Dermis microvascular lymphatic vessel endothelial cell (primary cell): ENCODE results near the gene CBX2. TPM values are rescaled to one million over a fixed set of nuclear protein-coding genes. Genes with fewer than 3 reads are reported as not detected.
"Not testable (repeated sequence)": the region's sequence is repeated elsewhere in the genome, so short reads cannot be mapped to it uniquely, and the experiment has no call there.

Source experiments
- DNase-seq, 2 donors: peaks; one replicate each; pipeline versions ENCODE4 v3.0.0 to v3.0.0-alpha.2; 2010; ENCODE audit warnings: low read depth in 2 of 2
- total RNA-seq: library from RNA; depleted of rRNA; stranded (reverse); fragments of >200 nt; gene quantifications from 2 replicates; pipeline ENCODE4 v1.2.1, GENCODE V29; 2014

Gene CBX2
- total RNA-seq, 1 donor from 2014 or later = 5.3 TPM

- no peak for DNase-seq
Measured at GRCh38 chr17:79742951-79743476, 34.9 kb upstream of the CBX2 start.

DNA sequence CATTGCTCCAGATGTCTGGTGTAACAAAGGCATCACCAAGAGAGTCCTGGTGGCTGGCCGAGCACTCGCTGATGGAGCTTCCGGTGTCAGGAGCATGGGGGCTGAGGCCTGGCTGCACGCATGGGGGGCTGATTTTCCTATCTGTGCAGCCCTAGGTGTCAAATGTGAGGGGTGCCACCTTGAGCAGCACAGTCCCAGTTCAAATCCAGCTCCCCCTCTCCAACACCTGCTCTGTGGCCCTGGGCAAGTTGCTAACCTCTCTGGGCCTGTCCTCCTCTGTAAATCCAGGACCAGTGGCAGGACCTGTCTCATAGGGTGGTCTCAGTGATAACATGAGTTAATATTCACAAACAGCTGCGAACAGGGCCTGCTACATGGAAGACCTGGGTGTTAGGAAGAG lies 34.3 kb upstream of the CBX2 start:
- DNase-seq = no peak

- DNase-seq = no peak
Measured at GRCh38 chr17:79745641-79746105, 32.3 kb upstream of the CBX2 start.

DNA sequence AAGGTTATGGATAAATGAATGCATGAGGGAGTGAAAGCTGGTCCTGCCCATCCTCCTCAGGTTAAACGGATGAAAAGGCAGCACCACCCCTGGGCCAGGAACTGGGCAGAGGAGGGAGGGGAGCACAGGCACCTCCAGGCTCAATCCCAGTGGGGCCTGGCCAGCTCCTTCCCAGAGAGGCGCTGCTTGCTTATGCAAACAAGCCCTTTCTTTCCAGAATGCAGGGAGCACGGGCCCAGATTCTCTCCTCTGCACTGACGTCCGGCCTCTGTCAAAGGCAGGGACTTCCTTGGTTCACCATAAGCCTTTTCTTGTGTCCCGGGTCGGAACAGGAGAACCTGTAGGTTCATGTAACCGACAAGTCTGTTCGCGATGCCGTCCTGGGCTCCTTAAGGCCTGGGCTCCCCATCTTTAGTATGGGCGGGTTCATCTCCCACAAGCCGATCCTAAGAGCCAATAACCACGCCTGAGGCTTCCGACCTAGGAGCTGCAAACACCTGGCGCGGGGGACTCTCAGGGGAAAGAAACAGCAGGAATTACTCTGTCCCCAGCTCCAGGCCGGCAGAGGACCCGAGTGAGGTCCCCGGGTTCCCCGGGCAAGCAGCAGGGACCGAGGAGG lies 30.9 kb upstream of the CBX2 start:
- no peak for DNase-seq

DNA sequence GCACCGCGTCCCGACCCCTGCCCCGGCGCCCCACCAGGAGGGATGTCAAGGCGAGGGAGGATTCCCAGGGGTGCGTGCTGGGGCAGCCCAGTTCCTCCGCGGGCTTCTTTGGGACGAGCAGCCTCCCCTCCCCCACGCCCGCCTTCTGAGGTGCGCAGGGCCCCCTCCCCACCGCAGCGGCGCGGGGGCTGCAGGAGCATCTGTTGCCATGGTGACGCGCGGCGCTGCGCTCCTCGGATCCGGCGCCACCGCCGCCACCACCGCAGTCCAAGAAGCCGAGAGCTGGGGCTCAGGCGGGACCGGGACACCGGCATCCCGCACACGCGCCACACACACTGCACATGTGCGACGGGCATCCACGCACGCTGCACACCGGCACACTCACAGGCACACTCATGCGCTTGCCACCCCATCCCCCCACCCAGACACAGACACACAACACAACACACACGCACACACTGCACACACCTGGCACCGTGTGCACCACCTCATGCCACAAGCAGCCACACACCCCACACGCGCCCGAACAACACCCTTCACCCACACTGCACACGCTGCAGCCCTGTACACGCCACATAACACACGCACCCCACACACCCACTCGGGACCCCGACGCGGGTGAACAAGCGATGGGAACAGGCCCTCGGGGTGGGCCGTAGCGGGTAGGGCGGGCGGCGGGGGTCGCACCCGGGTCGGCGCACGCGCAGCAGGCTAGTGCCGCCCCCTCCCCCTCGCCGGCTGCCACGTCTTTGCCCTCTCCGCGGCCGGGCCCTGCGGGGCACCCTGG lies 30.2 kb upstream of the CBX2 start:
- no peak for DNase-seq

DNA sequence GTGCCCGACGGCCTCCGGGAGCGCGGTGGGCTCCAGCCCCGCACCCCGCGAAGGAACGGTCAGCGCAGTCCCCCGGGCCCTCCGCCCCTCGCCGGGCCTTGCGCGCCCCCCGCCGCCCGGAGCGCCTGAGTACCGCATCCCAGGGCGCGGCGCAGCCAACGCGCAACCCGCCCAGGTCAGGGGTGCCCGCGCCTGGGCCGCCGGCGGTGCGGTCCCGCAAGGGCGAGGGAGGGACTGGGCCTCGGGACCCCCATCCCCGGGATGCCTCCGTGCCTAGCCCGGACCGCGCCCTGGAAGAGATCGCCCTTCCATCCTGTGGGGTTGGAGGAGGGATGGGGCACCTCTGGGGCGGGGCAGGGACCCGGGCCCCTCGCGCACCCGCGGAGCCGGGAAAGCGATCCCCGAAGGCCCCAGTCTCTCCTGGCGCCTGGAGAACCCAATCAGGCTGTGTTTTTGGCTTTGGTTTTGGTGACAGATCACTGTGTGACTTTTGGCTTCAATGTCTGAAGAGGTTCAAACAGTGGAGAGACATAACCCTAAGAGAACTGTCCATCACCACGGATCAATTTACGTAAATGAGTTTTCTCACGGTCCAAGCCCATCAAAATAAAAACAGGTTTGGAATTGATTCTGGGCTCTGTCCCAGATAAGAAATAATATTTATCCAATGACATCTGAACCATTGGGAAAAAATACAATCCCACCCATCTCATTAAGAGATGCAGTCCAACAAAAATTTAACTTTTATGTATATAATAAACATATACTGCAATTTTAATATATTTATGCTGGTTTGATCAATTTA lies 29.5 kb upstream of the CBX2 start:
- no peak for DNase-seq

DNA sequence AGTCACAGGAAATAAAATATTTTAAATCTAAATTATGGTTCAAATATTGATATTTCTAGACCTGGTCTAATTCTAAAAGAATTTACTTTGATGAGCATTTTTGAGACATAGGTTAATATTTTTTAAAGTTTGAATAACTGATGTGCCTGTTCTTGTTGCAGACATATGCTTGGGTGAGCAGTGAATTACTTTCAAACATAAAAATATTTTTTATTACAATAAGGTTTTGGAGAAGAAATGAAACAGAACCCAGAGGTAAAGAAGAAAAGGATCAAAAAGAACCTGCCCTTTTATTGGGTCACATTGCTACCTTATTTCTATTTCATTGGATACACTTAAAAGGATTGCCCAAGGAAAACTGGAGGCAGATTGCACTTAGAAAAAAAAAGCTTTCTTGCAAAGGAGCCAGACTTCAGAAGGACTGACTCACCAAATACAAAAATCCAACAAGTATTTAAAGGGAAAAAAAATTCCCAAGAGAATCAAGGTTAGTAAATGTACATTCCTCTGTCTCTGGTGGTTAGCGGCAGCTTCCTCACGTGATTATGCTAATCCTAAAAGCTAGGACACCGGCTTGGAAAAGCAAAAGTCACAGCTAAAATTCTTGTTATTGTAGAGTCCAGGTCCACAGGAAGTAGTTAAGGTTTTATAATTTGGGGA lies 28.7 kb upstream of the CBX2 start:
- no peak for DNase-seq

GRCh38 chr17:79749958-79750357 lies 28.0 kb upstream of the CBX2 start:
- no peak for DNase-seq

DNA sequence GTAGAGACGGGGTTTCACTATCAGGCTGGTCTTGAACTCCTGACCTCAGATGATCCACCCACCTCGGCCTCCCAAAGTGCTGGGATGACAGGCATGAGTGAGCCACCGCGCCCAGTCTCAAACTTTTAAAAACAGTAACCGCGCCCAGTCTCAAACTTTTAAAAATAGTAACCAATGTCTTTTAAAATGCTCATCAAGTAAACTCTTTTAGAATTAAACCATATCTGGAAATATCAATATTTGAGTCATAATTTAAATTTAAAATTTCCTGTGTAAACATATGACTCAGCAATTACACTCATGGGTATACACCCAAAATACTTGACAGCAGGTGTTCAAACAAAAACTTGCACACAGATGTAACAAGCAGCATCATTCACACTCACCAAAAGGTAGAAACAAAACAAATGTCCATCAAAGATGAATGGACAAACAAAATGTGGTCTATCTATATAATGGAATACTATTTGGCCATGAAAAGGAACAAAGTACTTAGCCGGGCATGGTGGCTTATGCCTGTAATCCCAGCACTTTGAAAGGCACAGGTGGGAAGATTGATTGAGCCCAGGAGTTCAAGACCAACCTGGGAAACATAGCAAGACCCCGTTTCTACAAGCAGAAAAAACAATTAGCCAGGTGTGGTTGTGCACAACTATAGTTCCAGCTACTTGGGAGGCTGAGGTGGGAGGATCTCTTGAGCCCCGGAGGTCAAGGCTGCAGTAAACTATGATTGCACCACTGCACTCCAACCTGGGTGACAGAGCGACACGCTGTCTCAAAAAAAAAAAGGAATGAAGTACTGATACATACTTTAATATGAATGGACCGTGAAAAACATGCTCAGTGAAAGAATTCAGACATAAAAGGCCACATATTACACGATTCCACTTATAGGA lies 27.1 kb upstream of the CBX2 start:
- DNase-seq = no peak

GRCh38 chr17:79752175-79752574 lies 25.8 kb upstream of the CBX2 start:
- no peak for DNase-seq

DNA sequence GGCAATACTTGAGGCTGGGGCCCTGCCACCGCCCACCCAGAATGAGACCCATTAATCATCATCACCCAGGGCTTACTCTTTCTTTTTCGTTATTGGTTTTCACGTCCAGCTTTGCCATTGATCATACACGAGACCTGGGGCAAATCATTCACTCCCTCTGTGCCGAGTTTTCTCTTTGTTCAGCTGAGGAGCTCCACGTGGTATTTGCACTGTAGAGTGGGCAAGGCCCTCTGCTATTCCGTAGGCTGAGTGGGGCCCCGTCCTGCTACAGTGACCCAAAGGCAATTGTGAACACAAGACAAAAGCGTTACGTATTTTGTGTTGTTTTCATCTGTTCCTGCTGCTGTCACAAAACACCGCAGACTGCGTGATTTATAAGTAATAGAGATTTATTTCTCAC lies 23.6 kb upstream of the CBX2 start:
- no peak for DNase-seq

DNA sequence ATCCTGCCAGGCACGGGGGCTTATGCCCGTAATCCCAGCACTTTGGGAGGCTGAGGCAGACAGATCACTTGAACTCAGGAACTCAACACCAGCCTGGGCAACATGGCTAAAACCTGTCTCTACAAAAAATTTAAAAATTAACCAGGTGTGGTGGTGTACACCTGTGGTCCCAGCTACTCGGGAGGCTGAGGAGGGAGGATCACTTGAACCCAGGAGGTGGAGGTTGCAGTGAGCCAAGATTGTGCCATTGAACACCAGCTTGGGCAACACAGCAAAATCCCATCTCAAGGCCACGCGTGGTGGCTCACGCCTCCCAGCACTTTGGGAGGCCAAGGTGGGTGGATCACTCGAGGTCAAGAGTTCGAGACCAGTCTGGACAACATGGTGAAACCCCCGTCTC lies 23.0 kb upstream of the CBX2 start:
- DNase-seq = not testable (repeated sequence)

GRCh38 chr17:79755591-79755990 lies 22.4 kb upstream of the CBX2 start:
- no peak for DNase-seq

DNA sequence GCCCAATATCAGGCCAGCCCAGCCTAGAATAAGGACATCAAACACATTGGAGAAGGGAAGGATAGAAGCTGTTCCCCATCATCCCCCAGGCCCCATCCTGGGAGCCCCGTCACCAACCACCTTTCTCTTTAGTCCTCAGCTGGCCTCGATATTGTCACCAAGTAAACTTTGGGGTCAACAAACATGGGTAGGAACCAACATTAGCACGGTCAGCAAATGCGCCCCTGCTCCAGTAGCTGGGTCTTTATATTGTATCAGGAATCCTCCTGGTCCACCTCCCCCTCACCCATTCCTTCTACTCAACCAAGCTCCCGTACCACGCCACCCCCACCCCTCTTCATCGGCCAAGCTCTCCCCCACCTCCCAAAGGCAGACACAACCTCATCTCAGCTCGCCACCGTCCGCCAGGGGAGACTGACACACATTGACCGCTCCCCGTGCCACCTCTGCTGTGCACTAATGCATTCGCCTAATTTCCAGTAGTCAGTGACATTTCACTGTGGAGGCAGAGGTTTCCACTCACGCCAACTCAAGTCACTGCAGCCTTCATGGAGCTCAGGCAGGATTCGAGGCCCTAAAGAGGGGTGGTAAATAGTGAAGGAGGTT lies 20.7 kb upstream of the CBX2 start:
- DNase-seq = no peak

DNA sequence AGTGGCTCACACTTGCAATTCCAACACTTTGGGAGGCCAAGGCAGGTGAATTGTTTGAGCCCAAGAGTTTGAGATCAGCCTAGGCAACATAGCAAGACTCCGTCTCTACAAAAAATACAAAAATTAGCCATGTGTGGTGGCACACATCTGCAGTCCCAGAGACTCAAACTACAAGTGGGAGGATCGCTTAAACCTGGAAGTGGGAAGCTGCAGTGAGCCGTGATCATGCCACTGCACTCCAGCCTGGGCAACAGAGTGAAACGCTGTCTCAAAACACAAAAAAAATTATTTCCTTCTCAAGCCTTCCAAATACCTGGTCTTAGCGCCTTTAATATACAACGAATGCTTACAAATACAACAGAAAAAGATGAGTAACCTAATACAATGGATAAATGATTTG lies 19.7 kb upstream of the CBX2 start:
- no peak for DNase-seq

GRCh38 chr17:79760197-79760906 lies 17.6 kb upstream of the CBX2 start:
- no peak for DNase-seq

GRCh38 chr17:79761894-79762589 lies 15.9 kb upstream of the CBX2 start:
- DNase-seq = no peak

GRCh38 chr17:79765708-79766107 lies 12.2 kb upstream of the CBX2 start:
- no peak for DNase-seq
